Mesendoderm (in vitro differentiated cells): ENCODE results near the gene PLXNB2.

Experiments
- DNase-seq: peaks from one replicate; pipeline ENCODE4 v3.0.0; 2013
- H2AK5ac ChIP-seq: 2 replicates; pipeline ENCODE4 v1.6.1; 2013; ENCODE audit warnings: low read length, inconsistent platforms
- H2BK120ac ChIP-seq: 2 replicates; pipeline ENCODE4 v1.6.1; 2013; ENCODE audit warnings: low read depth, mild to moderate bottlenecking, low read length, moderate library complexity, mixed read lengths
- H2BK15ac ChIP-seq: replicated peaks from 2 replicates; pipeline ENCODE4 v1.6.1; 2013; ENCODE audit warnings: low read depth, mild to moderate bottlenecking, moderate library complexity
- H2BK5ac ChIP-seq: 2 replicates; pipeline ENCODE4 v1.6.1; 2013; ENCODE audit warnings: low read length, inconsistent platforms
- H3K18ac ChIP-seq: 2 replicates; pipeline ENCODE4 v1.6.1; 2013; ENCODE audit warnings: mild to moderate bottlenecking, low read length, mixed read lengths
- H3K23ac ChIP-seq: one replicate; pipeline ENCODE4 v1.6.1; 2013; ENCODE audit warnings: low read length
- H3K27ac ChIP-seq: 2 replicates; pipeline ENCODE4 v1.5.1; 2013; ENCODE audit warnings: low read depth, mild to moderate bottlenecking, inconsistent platforms, low read length, moderate library complexity
- H3K27me3 ChIP-seq: 2 replicates; pipeline ENCODE4 v1.6.1; 2013; ENCODE audit warnings: low read length, control low read depth, mild to moderate bottlenecking, inconsistent platforms; ENCODE audit not compliant: insufficient read depth, poor library complexity
- H3K36me3 ChIP-seq: 2 replicates; pipeline ENCODE4 v1.6.1; 2013; ENCODE audit warnings: low read length, inconsistent platforms; ENCODE audit not compliant: control insufficient read depth, insufficient read depth
- H3K4ac ChIP-seq: one replicate; pipeline ENCODE4 v1.6.1; 2013; ENCODE audit warnings: low read depth, mild to moderate bottlenecking, low read length, moderate library complexity
- H3K4me1 ChIP-seq: 2 replicates; pipeline ENCODE4 v1.6.1; 2013; ENCODE audit warnings: low read depth, low read length, inconsistent platforms; ENCODE audit not compliant: control insufficient read depth
- H3K4me2 ChIP-seq: 2 replicates; pipeline ENCODE4 v1.6.1; 2013; ENCODE audit warnings: low read length
- H3K4me3 ChIP-seq: 2 replicates; pipeline ENCODE4 v1.5.1; 2013; ENCODE audit warnings: mild to moderate bottlenecking, low read length
- H3K56ac ChIP-seq: one replicate; pipeline ENCODE4 v1.6.1; 2013; ENCODE audit warnings: low read length
- H3K79me1 ChIP-seq: 2 replicates; pipeline ENCODE4 v1.6.1; 2013; ENCODE audit warnings: low read length, inconsistent platforms
- H3K79me2 ChIP-seq: 2 replicates; pipeline ENCODE4 v1.6.1; 2013; ENCODE audit warnings: mild to moderate bottlenecking, low read length; ENCODE audit not compliant: control insufficient read depth, insufficient read depth
- H3K9ac ChIP-seq: 2 replicates; pipeline ENCODE4 v1.6.1; 2013; ENCODE audit warnings: low read length, inconsistent platforms
- H4K5ac ChIP-seq: one replicate; pipeline ENCODE4 v1.6.1; 2013; ENCODE audit warnings: low read length
- H4K8ac ChIP-seq: one replicate; pipeline ENCODE4 v1.6.1; 2013; ENCODE audit warnings: low read depth, mild to moderate bottlenecking, control low read depth, low read length, moderate library complexity
- WGBS: extraction: QIAGEN DNeasy Blood & Tissue Kit; methylation state at CpG from one replicate; pipeline ENCODE4 v1.1.7; 2013; ENCODE audit warnings: low lambda C conversion rate, missing lambda C conversion rate; ENCODE audit not compliant: insufficient coverage; ENCODE audit errors: extremely low coverage; 5-methylcytosine and 5-hydroxymethylcytosine counted together

Gene PLXNB2

DNA sequence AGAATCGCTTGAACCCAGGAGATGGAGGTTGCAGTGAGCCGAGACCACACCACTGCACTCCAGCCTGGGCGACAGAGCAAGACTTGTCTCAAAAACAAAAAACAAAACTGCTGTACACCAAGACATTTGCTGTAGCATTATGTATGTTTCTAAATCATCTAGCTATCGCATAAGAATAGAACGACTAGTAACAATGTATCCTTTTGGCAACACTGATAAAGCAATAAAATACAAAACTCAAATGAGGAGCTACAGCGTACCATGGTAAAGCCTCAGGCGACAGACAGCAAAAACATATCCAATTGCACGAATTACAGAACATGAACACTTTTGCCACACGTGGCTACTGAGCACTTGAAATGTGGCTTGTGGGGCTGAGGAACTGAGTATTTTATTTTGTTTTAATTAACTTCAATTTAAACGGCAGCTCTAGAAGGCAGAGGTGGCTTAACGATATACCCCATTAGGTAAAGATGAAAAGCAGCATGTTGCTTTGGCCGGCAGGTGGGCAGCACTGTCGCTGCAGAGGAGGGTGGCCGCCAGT lies 65.0 kb downstream of the PLXNB2 start:
- H3K4me2 ChIP-seq = no peak overlapping the region
- no peak for DNase-seq
- peak overlapping the region; percentile 40 for H3K9ac ChIP-seq
- H3K23ac ChIP-seq = no peak overlapping the region
- H3K18ac ChIP-seq = no peak overlapping the region
- H3K27ac ChIP-seq = no peak overlapping the region
- H3K4ac ChIP-seq = no peak overlapping the region
- no peak overlapping the region for H2BK5ac ChIP-seq
- peaks cover 2% of the 10 kb centered on the region for H3K4me1 ChIP-seq
- no peak overlapping the region for H3K56ac ChIP-seq
- no peak overlapping the region for H3K4me3 ChIP-seq
- no peak overlapping the region for H2BK15ac ChIP-seq
- WGBS = no CpG with 5 or more reads among the region's 14 CpGs
- H2BK120ac ChIP-seq = no peak overlapping the region
- no peak overlapping the region for H4K5ac ChIP-seq
- no peaks in the 10 kb centered on the region for H3K27me3 ChIP-seq
- H3K79me2 ChIP-seq = peaks cover 15% of the 10 kb centered on the region
- H3K36me3 ChIP-seq = peaks cover 3% of the 10 kb centered on the region
- no peak overlapping the region for H4K8ac ChIP-seq
- H2AK5ac ChIP-seq = no peak overlapping the region
- H3K79me1 ChIP-seq = peaks cover 24% of the 10 kb centered on the region

DNA sequence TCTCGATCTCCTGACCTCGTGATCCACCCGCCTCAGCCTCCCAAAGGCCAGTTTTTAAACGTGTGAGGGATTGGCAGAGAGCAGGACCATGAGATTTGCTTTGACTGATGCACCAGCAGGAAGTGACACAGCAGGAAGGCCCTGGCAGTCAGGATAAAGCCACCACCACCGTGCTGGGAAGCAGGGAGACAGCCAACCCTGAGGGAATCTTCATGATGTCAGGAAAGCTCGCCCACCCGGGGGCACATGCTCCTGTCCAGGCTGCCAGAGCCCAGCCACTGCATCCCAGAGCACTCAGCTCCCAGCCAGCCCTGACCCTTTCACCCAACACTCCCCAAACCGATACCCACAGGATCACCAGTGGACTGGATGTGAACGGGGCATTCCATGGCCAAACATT lies 68.7 kb downstream of the PLXNB2 start:
- H3K23ac ChIP-seq = no peak overlapping the region
- H2BK5ac ChIP-seq = no peak overlapping the region
- no peak overlapping the region for H4K8ac ChIP-seq
- DNase-seq = no peak
- no peak overlapping the region for H3K18ac ChIP-seq
- no peak overlapping the region for H3K4me2 ChIP-seq
- no peaks in the 10 kb centered on the region for H3K27me3 ChIP-seq
- H4K5ac ChIP-seq = no peak overlapping the region
- H3K36me3 ChIP-seq = no peaks in the 10 kb centered on the region
- no peak overlapping the region for H2BK120ac ChIP-seq
- no CpG with 5 or more reads among the region's 9 CpGs for WGBS
- no peak overlapping the region for H2BK15ac ChIP-seq
- peaks cover 2% of the 10 kb centered on the region for H3K4me1 ChIP-seq
- peaks cover 17% of the 10 kb centered on the region for H3K79me2 ChIP-seq
- H3K27ac ChIP-seq = no peak overlapping the region
- no peak overlapping the region for H3K56ac ChIP-seq
- H3K4me3 ChIP-seq = no peak overlapping the region
- no peak overlapping the region for H2AK5ac ChIP-seq
- H3K79me1 ChIP-seq = peaks cover 26% of the 10 kb centered on the region
- H3K4ac ChIP-seq = no peak overlapping the region
- H3K9ac ChIP-seq = no peak overlapping the region

GRCh38 chr22:50236731-50237409 lies 70.6 kb downstream of the PLXNB2 start:
- Histone ChIP-seq H4K5ac (no peak overlapping the region), H2BK120ac (no peak overlapping the region), H3K18ac (no peak overlapping the region), H3K9ac (no peak overlapping the region), H4K8ac (no peak overlapping the region), H3K56ac (no peak overlapping the region), H3K23ac (no peak overlapping the region), H3K36me3 (no peaks in the 10 kb centered on the region), H3K79me1 (peaks cover 21% of the 10 kb centered on the region), H2BK15ac (no peak overlapping the region), H3K4ac (no peak overlapping the region), H2BK5ac (no peak overlapping the region), H3K4me3 (no peak overlapping the region), H3K27ac (no peak overlapping the region), H3K79me2 (peaks cover 10% of the 10 kb centered on the region), H3K27me3 (no peaks in the 10 kb centered on the region), H2AK5ac (no peak overlapping the region), H3K4me2 (no peak overlapping the region), H3K4me1 (no peaks in the 10 kb centered on the region)
- no CpG with 5 or more reads among the region's 11 CpGs for WGBS
- peak; percentile 36 for DNase-seq

GRCh38 chr22:50233223-50233622 lies 74.2 kb downstream of the PLXNB2 start:
- H2AK5ac ChIP-seq = no peak overlapping the region
- H4K8ac ChIP-seq = no peak overlapping the region
- H3K79me2 ChIP-seq = peaks cover 7% of the 10 kb centered on the region
- peaks cover 13% of the 10 kb centered on the region for H3K79me1 ChIP-seq
- no peak overlapping the region for H3K23ac ChIP-seq
- H3K36me3 ChIP-seq = no peaks in the 10 kb centered on the region
- H3K4me1 ChIP-seq = no peaks in the 10 kb centered on the region
- DNase-seq = no peak
- no peak overlapping the region for H4K5ac ChIP-seq
- H3K27me3 ChIP-seq = no peaks in the 10 kb centered on the region
- no peak overlapping the region for H2BK15ac ChIP-seq
- no peak overlapping the region for H3K9ac ChIP-seq
- H3K56ac ChIP-seq = no peak overlapping the region
- no peak overlapping the region for H2BK120ac ChIP-seq
- H2BK5ac ChIP-seq = no peak overlapping the region
- no CpG with 5 or more reads among the region's 18 CpGs for WGBS
- H3K4me2 ChIP-seq = no peak overlapping the region
- H3K27ac ChIP-seq = no peak overlapping the region
- no peak overlapping the region for H3K18ac ChIP-seq
- no peak overlapping the region for H3K4me3 ChIP-seq
- no peak overlapping the region for H3K4ac ChIP-seq

DNA sequence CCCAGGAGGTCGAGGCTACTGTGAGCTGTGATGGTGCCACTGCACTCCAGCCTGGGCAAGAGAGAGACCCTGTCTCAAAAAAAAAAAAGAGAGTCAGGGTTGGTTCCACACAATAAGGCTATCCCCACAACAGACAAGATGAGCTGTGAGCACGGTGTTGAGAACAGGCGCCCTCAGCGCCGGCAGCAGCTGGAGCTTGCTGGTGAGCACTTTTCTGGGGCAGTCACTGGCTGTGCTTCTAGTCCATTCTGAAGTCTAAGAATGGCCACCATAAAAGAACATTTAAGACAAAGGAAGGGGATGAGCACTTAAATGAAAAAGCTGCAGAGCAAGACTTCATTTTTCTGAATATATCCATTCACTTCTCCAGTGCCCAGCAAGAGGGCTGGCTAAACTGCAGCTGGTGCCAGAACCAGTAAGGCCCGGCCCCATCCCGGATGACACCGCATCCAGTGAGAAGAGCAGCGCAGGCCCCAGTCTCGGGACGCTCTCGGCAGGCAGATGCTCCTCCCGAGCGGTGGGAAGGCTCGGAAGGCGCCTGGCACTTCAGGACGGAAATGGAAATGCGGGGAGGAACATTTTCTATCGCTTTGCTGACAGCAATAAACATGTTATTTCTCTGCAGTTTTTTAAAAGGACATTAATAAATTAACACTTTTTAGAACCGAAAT lies 74.8 kb downstream of the PLXNB2 start:
- H3K36me3 ChIP-seq = no peaks in the 10 kb centered on the region
- no peak for DNase-seq
- H3K79me1 ChIP-seq = peaks cover 13% of the 10 kb centered on the region
- no peak overlapping the region for H4K8ac ChIP-seq
- no peak overlapping the region for H3K27ac ChIP-seq
- no peak overlapping the region for H3K23ac ChIP-seq
- H3K4me2 ChIP-seq = no peak overlapping the region
- no peak overlapping the region for H3K4me3 ChIP-seq
- no peak overlapping the region for H2BK15ac ChIP-seq
- H3K79me2 ChIP-seq = peaks cover 7% of the 10 kb centered on the region
- no peak overlapping the region for H4K5ac ChIP-seq
- no peak overlapping the region for H3K9ac ChIP-seq
- H2BK120ac ChIP-seq = no peak overlapping the region
- no peak overlapping the region for H2AK5ac ChIP-seq
- H3K56ac ChIP-seq = no peak overlapping the region
- no peak overlapping the region for H2BK5ac ChIP-seq
- WGBS = no CpG with 5 or more reads among the region's 20 CpGs
- H3K4ac ChIP-seq = no peak overlapping the region
- H3K18ac ChIP-seq = no peak overlapping the region
- no peaks in the 10 kb centered on the region for H3K27me3 ChIP-seq
- H3K4me1 ChIP-seq = no peaks in the 10 kb centered on the region
